Astrocyte of the cerebellum (primary cell): ENCODE results near the gene TRIM66.

Experiments used
- DNase-seq: peaks from one replicate; pipeline ENCODE4 v3.0.0-alpha.2; 2011; ENCODE audit warnings: low read depth
- H3K4me3 ChIP-seq: 2 replicates; pipeline ENCODE4 v1.5.1; 2011; ENCODE audit warnings: mild to moderate bottlenecking, low read depth, low read length, moderate library complexity
- in situ Hi-C: cut with HindIII; loops from 2 replicates; pipeline ENCODE4 v1.10.0; 2017; ENCODE audit warnings: low sequenced_read_pairs
- TF ChIP-seq, protein P1 (sequence below): IDR thresholded peaks from 2 replicates; pipeline ENCODE4 v1.5.1; 2012; ENCODE audit warnings: low read length, low read depth, moderate library complexity, mild to moderate bottlenecking; ENCODE audit errors: missing control alignments

Gene TRIM66

DNA sequence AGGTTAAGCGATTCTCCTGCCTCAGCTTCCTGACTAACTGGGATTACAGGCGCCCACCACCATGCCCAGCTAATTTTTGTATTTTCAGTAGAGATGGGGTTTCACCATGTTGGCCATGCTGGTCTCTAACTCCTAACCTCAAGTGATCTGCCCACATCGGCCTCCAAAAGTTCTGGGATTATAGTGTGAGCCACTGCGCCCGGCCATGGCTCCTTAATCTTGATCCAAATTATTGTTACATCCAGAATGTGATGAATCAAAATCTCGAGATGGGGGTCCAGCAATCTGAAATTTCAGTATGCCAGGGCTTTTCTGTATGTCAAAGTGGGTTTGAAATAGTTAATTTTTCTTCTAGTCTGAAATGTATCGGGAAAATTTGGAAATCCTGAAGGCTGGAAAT is 3.9 kb upstream of the TRIM66 start:
- in situ Hi-C loops = no loop called here
- DNase-seq = no peak
- no peak overlapping the region for H3K4me3 ChIP-seq
- TF ChIP-seq, protein P1, sequence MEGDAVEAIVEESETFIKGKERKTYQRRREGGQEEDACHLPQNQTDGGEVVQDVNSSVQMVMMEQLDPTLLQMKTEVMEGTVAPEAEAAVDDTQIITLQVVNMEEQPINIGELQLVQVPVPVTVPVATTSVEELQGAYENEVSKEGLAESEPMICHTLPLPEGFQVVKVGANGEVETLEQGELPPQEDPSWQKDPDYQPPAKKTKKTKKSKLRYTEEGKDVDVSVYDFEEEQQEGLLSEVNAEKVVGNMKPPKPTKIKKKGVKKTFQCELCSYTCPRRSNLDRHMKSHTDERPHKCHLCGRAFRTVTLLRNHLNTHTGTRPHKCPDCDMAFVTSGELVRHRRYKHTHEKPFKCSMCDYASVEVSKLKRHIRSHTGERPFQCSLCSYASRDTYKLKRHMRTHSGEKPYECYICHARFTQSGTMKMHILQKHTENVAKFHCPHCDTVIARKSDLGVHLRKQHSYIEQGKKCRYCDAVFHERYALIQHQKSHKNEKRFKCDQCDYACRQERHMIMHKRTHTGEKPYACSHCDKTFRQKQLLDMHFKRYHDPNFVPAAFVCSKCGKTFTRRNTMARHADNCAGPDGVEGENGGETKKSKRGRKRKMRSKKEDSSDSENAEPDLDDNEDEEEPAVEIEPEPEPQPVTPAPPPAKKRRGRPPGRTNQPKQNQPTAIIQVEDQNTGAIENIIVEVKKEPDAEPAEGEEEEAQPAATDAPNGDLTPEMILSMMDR = no peak

DNA sequence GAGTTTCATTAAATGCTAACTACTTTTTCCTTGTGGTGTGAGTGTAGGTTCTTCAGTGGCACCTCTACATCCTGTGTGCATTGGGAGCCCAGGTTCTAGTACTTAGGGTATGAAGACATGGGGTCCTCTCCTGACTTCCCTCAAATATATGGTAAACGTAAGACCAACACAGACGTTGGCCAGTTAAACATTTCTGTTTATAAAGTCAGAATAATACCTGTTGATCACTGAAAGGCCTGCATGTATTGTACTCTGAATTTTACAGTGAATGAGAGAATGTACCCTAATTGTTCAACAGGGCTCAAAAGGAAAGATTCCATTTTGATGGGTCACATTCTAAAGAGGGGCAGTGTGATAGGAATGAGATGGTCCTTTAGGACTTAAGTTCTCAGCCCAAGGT is 3.4 kb upstream of the TRIM66 start:
- TF ChIP-seq, protein P1 = no peak
- H3K4me3 ChIP-seq = no peak overlapping the region
- in situ Hi-C loops = no loop called here
- no peak for DNase-seq

DNA sequence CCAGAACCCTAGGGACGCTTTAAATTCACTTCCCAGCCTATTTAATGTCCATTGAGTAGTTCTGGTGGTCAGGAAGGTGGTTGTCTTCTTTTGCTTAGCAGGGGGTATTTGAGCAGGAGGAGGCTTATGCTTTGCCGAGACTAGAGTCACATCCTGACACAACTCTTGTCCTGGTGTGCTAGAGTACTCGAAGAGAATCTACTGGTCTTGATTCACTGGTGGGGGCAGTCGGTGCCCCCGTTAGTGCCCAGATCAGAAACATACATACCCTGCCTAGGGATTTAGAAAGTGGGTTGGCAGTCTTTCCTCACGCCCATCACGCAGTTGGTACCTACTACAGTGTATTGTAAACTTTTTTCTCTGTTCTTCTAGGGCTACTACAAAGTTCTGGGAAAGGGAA is 2.8 kb upstream of the TRIM66 start:
- DNase-seq = no peak
- in situ Hi-C loops = no loop called here
- TF ChIP-seq, protein P1 = no peak
- H3K4me3 ChIP-seq = no peak overlapping the region

DNA sequence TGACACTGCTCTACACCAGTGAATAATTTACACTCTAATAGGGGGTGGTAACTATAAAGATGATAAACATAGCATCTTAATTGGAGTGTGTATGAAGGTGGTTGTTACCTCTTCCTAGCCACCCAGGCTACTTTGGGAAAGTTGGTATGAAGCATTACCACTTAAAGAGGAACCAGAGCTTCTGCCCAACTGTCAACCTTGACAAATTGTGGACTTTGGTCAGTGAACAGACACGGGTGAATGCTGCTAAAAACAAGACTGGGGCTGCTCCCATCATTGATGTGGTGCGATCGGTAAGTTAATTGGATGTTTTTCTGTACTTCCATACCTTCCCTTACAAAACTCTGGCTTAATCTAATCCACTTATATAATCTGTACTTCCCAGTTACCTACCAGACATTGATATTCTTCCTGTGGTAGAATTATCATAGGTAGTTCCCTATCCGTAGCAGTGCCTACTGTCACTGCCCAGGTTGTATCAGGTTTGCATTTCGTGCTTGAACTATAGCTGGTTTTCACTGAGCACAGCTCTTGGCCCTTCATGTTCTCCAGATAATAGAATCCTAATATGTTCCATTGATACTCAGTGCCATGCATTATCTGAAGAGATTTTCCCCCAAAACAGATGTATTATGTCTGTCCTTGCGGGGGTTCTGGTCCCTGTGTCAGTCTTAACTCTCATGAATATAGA is 2.3 kb upstream of the TRIM66 start:
- peak overlapping the region; percentile 97 for H3K4me3 ChIP-seq
- in situ Hi-C loops = no loop called here
- no peak for DNase-seq
- TF ChIP-seq, protein P1 = no peak

DNA sequence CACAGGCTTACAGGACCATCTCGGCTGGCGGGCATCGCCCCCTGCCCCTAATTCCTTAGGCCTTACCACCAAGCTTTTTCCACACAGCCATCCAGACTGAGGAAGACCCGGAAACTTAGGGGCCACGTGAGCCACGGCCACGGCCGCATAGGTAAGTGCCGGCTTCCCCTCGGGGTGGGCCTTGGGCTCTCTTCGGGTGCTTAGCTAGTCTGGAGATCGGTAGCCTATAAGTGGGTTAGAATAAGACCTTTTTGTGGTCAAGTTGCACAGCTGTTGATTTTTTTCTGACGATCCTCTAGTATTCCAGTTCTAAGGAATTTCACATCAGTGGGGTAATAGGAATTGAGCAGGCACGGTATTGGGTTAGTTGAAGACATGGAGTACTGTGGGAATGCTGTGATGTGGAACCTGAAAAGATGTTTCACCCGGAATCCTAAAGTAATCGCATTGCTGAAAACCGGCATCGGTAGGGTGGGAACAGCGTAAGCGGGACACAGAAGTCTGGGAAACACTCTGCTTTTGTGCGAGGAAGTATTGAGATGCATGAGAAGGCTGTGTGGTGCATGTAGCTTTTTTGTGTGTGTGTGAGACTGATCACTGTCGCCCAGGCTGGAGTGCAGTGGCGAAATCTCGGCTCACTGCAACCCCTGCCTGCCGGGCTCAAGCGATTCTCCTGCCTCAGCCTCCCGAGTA is 796 bp upstream of the TRIM66 start:
- DNase-seq = no peak
- in situ Hi-C loops = no loop called here
- TF ChIP-seq, protein P1 = no peak
- peak overlapping the region; percentile 97 for H3K4me3 ChIP-seq

DNA sequence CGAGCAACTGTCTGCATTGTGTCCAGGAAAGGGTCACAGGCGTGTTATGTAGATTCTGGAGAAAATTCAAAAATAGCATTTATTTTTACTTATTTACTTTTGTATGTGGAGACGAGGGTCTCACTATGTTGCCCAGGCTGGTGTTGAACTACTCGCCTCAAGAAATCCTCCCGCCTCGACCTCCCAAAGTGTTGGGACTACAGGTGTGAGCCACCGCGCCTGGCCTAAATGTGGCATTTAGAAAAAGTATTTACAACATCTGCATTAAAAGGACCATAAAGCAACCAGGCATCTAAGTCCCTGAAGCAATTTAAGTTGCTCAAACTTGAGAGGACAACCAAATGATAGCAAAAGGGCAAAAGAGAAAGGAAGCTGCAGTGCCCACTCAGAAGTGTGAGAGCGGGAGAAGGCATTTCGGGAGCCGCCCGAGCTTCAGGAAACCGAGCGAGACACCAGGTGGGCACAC is 595 bp downstream of the TRIM66 start:
- in situ Hi-C loops = no loop called here
- TF ChIP-seq, protein P1 = no peak
- peak overlapping the region; percentile 97 for H3K4me3 ChIP-seq
- DNase-seq = no peak
